ENCODE measurements around the gene BCKDHB. TPM values are rescaled to one million over a fixed set of nuclear protein-coding genes. Genes with fewer than 3 reads are reported as not detected.

The BCKDHB gene
- total and polyA plus RNA-seq, 2 donors (not counting 3 experiments of a cell fraction or from before 2014, with no cell fraction given), result 5.6 to 12.2 TPM

DNA sequence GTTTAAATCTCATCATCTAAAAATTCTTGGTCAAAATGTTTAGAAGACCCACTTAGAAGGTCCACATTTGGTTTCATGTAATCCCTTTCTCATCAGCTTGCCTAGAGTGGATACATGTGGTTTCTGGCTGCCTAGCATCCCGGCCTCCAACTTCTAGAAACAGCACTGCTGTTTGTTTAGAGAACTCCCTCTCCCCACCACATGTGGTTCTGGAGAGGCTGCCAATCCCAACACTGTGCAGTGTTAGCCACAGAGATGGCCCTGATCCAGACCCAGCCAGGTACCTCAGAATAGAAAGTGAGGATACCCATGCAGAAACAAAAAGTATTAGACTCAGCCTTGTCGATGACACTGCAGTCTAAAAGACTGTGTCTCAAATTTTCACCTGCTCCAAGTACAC, 241.8 kb downstream of the BCKDHB start:
- no peak overlapping the region for H3K4me3 ChIP-seq (replicated peaks in 1 of 3; ENCODE audit: insufficient read depth in 1 of 3, low read depth in 1 of 3, low read length in 3 of 3)
- no peaks in the 10 kb centered on the region for H3K9me1 ChIP-seq (replicated peaks; ENCODE audit: control insufficient read depth, extremely low read depth, insufficient read depth, low read length)
- no peaks in the 10 kb centered on the region for H3K27me3 ChIP-seq (ENCODE audit: control insufficient read depth in 2 of 2, insufficient read depth in 2 of 2, low read length in 2 of 2)
- H3K9me3 ChIP-seq (replicated peaks; ENCODE audit: control insufficient read depth, insufficient read depth, low read length), result no peaks in the 10 kb centered on the region
- no peaks in the 10 kb centered on the region for H3K79me2 ChIP-seq (ENCODE audit: control insufficient read depth, insufficient read depth, low read length)
- POLR2A ChIA-PET, result no interaction called here
- no peaks in the 10 kb centered on the region for H4K20me1 ChIP-seq (replicated peaks; ENCODE audit: control insufficient read depth, extremely low read depth, insufficient read depth, low read length)
- CTCF ChIA-PET, result no interaction called here
- no peak overlapping the region for H3K4me2 ChIP-seq (ENCODE audit: insufficient read depth, low read length)
- dilution Hi-C loops (cut with MboI; ENCODE audit: extremely low pct_ligation_motif_present, low sequenced_read_pairs) (no loop called here), intact Hi-C loops (cut with micrococcal nuclease) (no loop called here)
- TF ChIP-seq, protein P1, sequence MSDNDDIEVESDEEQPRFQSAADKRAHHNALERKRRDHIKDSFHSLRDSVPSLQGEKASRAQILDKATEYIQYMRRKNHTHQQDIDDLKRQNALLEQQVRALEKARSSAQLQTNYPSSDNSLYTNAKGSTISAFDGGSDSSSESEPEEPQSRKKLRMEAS (IDR thresholded peaks at IDR 0.05; ENCODE audit: insufficient read depth, insufficient read length), result no peak
- TF ChIP-seq, protein P2, sequence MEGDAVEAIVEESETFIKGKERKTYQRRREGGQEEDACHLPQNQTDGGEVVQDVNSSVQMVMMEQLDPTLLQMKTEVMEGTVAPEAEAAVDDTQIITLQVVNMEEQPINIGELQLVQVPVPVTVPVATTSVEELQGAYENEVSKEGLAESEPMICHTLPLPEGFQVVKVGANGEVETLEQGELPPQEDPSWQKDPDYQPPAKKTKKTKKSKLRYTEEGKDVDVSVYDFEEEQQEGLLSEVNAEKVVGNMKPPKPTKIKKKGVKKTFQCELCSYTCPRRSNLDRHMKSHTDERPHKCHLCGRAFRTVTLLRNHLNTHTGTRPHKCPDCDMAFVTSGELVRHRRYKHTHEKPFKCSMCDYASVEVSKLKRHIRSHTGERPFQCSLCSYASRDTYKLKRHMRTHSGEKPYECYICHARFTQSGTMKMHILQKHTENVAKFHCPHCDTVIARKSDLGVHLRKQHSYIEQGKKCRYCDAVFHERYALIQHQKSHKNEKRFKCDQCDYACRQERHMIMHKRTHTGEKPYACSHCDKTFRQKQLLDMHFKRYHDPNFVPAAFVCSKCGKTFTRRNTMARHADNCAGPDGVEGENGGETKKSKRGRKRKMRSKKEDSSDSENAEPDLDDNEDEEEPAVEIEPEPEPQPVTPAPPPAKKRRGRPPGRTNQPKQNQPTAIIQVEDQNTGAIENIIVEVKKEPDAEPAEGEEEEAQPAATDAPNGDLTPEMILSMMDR (IDR thresholded peaks at IDR 0.05; ENCODE audit: extremely low read depth in 1 of 2, insufficient read depth in 1 of 2, low read depth in 1 of 2, low read length in 2 of 2), result no peak
- TF ChIP-seq POLR2AphosphoS5 (IDR thresholded peaks at IDR 0.05; ENCODE audit: insufficient read depth, low read depth, low read length) (no peak), FOS (IDR thresholded peaks at IDR 0.05; ENCODE audit: borderline replicate concordance, insufficient read depth, low read length) (no peak), EZH2 (IDR thresholded peaks at IDR 0.05; ENCODE audit: borderline replicate concordance, low read depth, low read length, severe bottlenecking) (no peak), GATA2 (IDR thresholded peaks at IDR 0.05; ENCODE audit: insufficient read depth, insufficient read length, low read depth, low read length) (no peak)
- no peak for DNase-seq (ENCODE audit: low read depth, low spot score)
- no peaks in the 10 kb centered on the region for H3K4me1 ChIP-seq (ENCODE audit: control insufficient read depth, extremely low read depth, insufficient read depth, low read length)
- BruUV-seq (replicated peaks), result no TSS peak
- no peak overlapping the region for H3K27ac ChIP-seq (ENCODE audit: insufficient read depth, low read depth, low read length)
- FAIRE-seq, result no peak
- no peak overlapping the region for H2AFZ ChIP-seq (ENCODE audit: low read depth, low read length)
- no peak overlapping the region for H3K9ac ChIP-seq (replicated peaks; ENCODE audit: extremely low read depth, insufficient read depth, low read length)
- H3K36me3 ChIP-seq (ENCODE audit: control insufficient read depth in 2 of 2, extremely low read depth in 1 of 2, insufficient read depth in 2 of 2, low read length in 2 of 2), result no peaks in the 10 kb centered on the region

All from endothelial cell of umbilical vein (primary cell).